Osteocyte (in vitro differentiated cells): Measurements from ENCODE around the gene SCLT1. TPM values are rescaled to one million over a fixed set of nuclear protein-coding genes. Genes with fewer than 3 reads are reported as not detected.

ENCODE experiments used
- DNase-seq: peaks from one replicate; pipeline ENCODE4 v3.0.0; 2021; ENCODE audit warnings: mixed read lengths; ENCODE audit not compliant: unreplicated experiment; ENCODE audit errors: extremely low spot score
- H3K27ac Mint-ChIP-seq: one replicate; pipeline ENCODE4 v1.8.0; 2021; ENCODE audit warnings: mild to moderate bottlenecking, mixed read lengths; ENCODE audit not compliant: unreplicated experiment
- H3K27me3 Mint-ChIP-seq: one replicate; pipeline ENCODE4 v1.8.0; 2021; ENCODE audit warnings: mixed read lengths; ENCODE audit not compliant: unreplicated experiment
- H3K36me3 Mint-ChIP-seq: one replicate; pipeline ENCODE4 v1.8.0; 2021; ENCODE audit warnings: mixed read lengths; ENCODE audit not compliant: unreplicated experiment
- H3K4me1 Mint-ChIP-seq: one replicate; pipeline ENCODE4 v1.8.0; 2021; ENCODE audit warnings: mixed read lengths; ENCODE audit not compliant: unreplicated experiment
- H3K4me3 Mint-ChIP-seq: one replicate; pipeline ENCODE4 v1.8.0; 2021; ENCODE audit warnings: mild to moderate bottlenecking, moderate library complexity, mixed read lengths; ENCODE audit not compliant: unreplicated experiment
- H3K9me3 Mint-ChIP-seq: one replicate; pipeline ENCODE4 v1.8.0; 2021; ENCODE audit warnings: mixed read lengths; ENCODE audit not compliant: unreplicated experiment
- total RNA-seq: library from RNA; stranded (reverse); gene quantifications from 2 replicates; pipeline ENCODE4 v1.2.1, GENCODE V29; 2021
- TF ChIP-seq, protein P1 (sequence below): fragments of 200-600 bp; sonication (generic); IDR thresholded peaks from 2 replicates; pipeline ENCODE4 v1.5.0; 2021; ENCODE audit warnings: antibody characterized with exemption, mild to moderate bottlenecking, moderate library complexity

The SCLT1 gene
- total RNA-seq, 1 donor from 2014 or later = 13.6 TPM

DNA sequence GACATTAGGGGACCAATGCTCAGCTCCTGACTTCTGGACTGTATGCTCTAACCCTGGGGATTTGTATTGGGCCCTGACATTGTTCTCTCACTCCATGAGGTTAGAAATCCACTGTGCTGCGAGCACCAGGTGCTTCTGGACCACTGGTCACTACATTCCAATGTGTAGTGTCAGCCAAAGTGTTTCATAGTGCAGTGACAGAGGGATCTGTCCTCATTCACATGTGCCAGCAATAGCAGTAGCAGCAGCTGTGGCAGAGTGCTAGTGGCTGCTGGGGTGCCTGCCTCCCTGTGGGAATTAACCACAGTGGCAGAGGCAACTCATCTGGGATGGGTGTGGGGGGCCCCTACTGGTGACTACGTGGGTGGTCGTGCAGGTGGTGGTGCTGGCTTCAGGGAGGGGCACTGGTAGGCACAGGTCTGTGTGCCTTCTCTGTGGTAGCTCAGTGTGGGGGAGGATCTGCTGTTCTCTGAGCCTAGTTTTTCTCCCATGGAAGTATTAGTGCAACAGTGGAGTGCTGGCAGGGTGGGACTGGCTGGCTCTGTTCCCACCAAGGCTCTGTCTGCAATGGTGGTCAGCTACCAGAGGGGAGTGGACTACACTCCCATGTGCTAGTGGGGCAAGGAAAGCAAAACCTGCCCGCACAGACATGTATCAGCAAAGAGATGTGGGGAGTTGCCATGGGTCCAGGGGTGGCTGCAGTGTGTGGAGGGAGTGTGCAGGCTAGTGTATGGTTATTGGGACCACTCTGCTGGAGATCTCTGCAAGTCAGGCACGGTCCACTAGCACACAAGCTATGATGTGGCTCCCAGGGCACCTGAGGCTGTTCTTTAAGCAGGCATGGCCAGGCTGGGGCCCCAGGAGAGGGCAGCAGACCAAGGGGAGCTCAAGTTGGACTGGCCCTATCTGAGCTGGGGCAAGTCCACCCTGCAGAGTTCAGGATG, 78.5 kb downstream of the SCLT1 start:
- TF ChIP-seq, protein P1, sequence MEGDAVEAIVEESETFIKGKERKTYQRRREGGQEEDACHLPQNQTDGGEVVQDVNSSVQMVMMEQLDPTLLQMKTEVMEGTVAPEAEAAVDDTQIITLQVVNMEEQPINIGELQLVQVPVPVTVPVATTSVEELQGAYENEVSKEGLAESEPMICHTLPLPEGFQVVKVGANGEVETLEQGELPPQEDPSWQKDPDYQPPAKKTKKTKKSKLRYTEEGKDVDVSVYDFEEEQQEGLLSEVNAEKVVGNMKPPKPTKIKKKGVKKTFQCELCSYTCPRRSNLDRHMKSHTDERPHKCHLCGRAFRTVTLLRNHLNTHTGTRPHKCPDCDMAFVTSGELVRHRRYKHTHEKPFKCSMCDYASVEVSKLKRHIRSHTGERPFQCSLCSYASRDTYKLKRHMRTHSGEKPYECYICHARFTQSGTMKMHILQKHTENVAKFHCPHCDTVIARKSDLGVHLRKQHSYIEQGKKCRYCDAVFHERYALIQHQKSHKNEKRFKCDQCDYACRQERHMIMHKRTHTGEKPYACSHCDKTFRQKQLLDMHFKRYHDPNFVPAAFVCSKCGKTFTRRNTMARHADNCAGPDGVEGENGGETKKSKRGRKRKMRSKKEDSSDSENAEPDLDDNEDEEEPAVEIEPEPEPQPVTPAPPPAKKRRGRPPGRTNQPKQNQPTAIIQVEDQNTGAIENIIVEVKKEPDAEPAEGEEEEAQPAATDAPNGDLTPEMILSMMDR = no peak
- H3K4me1 Mint-ChIP-seq = no peaks in the 10 kb centered on the region
- peaks cover 43% of the 10 kb centered on the region for H3K9me3 Mint-ChIP-seq
- no peak overlapping the region for H3K27ac Mint-ChIP-seq
- no peak overlapping the region for H3K4me3 Mint-ChIP-seq
- no peaks in the 10 kb centered on the region for H3K27me3 Mint-ChIP-seq
- DNase-seq = no peak
- peaks cover 32% of the 10 kb centered on the region for H3K36me3 Mint-ChIP-seq

DNA sequence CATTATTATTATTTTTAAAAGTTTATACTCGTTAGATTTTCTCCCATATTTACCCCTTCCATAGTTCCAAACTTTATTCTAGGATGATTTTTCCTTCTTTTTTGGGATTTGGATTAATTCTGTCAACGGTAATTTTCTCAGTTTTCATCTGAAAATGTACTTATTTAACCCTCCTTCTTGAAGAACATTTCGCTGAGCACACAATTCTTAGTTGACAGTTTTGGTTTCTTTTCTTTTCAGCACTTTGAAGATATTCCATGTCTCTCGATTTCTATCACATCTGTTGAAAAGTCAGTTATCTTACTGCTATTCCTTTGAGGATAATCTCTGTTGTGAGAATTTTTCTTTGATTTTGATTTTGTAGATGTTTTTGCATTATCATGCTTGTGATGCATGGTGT, 85.2 kb downstream of the SCLT1 start:
- Mint-ChIP-seq H3K4me1 (no peaks in the 10 kb centered on the region), H3K27ac (no peak overlapping the region), H3K4me3 (no peak overlapping the region), H3K27me3 (no peaks in the 10 kb centered on the region), H3K36me3 (peaks cover 12% of the 10 kb centered on the region), H3K9me3 (peaks cover 31% of the 10 kb centered on the region)
- no peak for DNase-seq
- TF ChIP-seq, protein P1 = no peak

DNA sequence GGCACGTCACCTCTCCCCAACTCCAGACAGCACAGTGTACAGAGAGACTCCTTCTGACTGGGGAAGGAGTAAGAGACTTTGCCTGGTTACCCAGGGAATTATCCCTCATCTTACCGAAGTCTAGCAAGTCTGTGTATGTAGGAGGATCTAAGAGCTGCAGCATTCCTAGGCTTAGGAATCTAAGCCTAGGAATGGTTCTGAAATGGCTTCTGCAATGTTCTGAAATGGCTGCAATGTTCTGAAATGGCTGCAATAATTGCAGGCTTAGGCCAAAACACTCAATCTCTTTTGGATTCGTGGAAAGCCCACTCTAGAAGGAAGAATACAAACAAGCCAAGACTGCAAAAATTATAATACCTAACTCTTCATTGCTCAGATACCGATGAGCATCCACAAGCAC, 106.4 kb downstream of the SCLT1 start:
- Mint-ChIP-seq H3K4me3 (no peak overlapping the region), H3K36me3 (peaks cover 45% of the 10 kb centered on the region), H3K4me1 (no peaks in the 10 kb centered on the region), H3K27me3 (no peaks in the 10 kb centered on the region), H3K9me3 (peaks cover 26% of the 10 kb centered on the region), H3K27ac (no peak overlapping the region)
- TF ChIP-seq, protein P1 = no peak
- no peak for DNase-seq

DNA sequence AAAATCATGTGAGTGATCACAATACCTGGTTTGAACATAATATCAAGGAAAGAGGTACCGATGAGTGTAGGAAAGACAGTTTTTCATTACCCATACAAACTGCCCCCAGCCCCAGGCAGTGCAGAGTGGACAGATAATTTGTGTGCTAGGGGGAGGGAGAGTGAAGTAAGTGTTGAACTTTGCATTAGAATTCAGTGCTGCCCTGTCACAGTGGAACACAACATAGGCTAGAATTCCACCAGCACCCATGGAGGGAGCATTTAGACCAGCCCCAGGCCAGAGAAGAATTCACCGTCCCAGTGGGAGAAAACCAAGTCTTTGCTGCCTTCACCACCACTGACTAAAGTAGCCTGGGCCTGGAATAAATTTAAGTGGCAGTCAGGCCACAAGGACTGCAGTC, 107.3 kb downstream of the SCLT1 start:
- no peaks in the 10 kb centered on the region for H3K4me1 Mint-ChIP-seq
- H3K27me3 Mint-ChIP-seq = no peaks in the 10 kb centered on the region
- H3K36me3 Mint-ChIP-seq = peaks cover 41% of the 10 kb centered on the region
- no peak overlapping the region for H3K4me3 Mint-ChIP-seq
- peaks cover 26% of the 10 kb centered on the region for H3K9me3 Mint-ChIP-seq
- TF ChIP-seq, protein P1 = no peak
- H3K27ac Mint-ChIP-seq = no peak overlapping the region
- DNase-seq = no peak

DNA sequence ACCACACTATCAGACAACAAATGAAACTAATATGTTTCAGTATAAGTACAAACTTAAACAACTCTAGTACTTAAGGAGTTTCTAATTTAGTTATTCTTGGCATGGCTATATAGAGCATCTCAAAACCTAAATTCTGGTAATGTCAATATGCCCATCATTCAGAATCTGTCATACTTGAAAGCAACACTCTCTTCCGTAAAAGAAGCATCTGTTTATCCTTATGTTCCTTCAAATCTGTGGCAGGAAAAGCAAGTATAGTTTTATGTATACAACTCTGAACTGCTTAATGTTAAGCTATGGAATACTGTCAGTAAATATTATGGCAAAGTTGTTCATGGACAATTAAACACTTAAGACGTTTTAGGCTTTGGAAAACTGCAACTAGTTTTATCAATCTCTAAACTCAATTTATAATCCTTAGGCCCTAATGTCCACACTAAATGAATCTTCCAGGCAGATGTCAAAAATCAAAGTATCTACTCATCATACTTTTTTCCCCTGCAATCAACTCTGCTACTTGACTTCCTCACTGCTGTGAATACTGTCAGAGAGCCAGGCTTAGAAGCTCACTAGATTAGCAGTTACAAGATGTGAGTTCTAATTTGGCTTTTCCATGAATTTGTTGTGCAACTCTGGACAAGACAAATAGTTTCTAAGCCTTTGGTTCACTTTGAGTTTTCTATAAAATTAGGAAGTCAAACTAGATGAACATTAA, 109.4 kb downstream of the SCLT1 start:
- no peak overlapping the region for H3K27ac Mint-ChIP-seq
- no peak for DNase-seq
- H3K9me3 Mint-ChIP-seq = peaks cover 11% of the 10 kb centered on the region
- peaks cover 5% of the 10 kb centered on the region for H3K4me1 Mint-ChIP-seq
- TF ChIP-seq, protein P1 = no peak
- no peak overlapping the region for H3K4me3 Mint-ChIP-seq
- peaks cover 20% of the 10 kb centered on the region for H3K36me3 Mint-ChIP-seq
- H3K27me3 Mint-ChIP-seq = no peaks in the 10 kb centered on the region
